MM.1S (cell line): ENCODE measurements around the gene RPL38.

Source experiments
- EZH2 ChIP-seq: fragments of 300-600 bp; sonication (generic); optimal IDR thresholded peaks from 2 replicates; pipeline ENCODE3; 2017; ENCODE audit warnings: low read depth, mild to moderate bottlenecking, antibody characterized with exemption, low read length, mixed read lengths
- EZH2phosphoT487 ChIP-seq: fragments of 300-600 bp; sonication (generic); IDR thresholded peaks from 2 replicates; pipeline ENCODE4 v1.6.1; 2018; ENCODE audit warnings: antibody characterized with exemption, low read length
- TF ChIP-seq, protein P1 (sequence below): fragments of 300-600 bp; sonication (generic); IDR thresholded peaks from 2 replicates; pipeline ENCODE4 v1.5.1; 2016; ENCODE audit warnings: antibody characterized with exemption, low read length, mixed read lengths

DNA sequence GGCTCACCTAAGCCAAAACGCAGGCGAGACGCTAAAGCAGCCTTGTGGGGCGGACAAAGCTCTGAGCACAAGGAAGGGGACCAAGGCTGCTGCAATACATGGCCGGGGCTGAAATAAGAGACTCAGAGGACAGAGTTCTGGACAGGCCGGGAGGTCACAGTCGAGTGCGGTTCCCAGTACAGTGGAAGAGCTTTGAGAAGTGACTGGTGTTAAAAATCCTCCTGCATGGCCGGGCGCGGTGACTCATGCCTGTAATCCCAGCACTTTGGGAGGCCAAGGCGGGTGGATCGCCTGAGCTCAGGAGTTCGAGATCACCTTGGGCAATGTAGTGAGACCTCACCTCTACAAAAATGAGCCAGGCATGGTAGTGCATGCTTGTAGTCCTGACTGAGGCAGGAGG lies 20.4 kb downstream of the RPL38 start:
- TF ChIP-seq, protein P1, sequence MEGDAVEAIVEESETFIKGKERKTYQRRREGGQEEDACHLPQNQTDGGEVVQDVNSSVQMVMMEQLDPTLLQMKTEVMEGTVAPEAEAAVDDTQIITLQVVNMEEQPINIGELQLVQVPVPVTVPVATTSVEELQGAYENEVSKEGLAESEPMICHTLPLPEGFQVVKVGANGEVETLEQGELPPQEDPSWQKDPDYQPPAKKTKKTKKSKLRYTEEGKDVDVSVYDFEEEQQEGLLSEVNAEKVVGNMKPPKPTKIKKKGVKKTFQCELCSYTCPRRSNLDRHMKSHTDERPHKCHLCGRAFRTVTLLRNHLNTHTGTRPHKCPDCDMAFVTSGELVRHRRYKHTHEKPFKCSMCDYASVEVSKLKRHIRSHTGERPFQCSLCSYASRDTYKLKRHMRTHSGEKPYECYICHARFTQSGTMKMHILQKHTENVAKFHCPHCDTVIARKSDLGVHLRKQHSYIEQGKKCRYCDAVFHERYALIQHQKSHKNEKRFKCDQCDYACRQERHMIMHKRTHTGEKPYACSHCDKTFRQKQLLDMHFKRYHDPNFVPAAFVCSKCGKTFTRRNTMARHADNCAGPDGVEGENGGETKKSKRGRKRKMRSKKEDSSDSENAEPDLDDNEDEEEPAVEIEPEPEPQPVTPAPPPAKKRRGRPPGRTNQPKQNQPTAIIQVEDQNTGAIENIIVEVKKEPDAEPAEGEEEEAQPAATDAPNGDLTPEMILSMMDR, result no peak
- TF ChIP-seq EZH2 (no peak), EZH2phosphoT487 (no peak)
